Sigmoid colon (tissue), 4 donors: ENCODE data around the gene MMP2.

Experiments used
- POLR2A ChIP-seq, 2 donors: fragments of 450-650 bp; IDR thresholded peaks; one replicate each; pipeline ENCODE4 v1.6.1; 2016; ENCODE audit warnings: antibody characterized with exemption in 2 of 2, mild to moderate bottlenecking in 2 of 2, moderate library complexity in 2 of 2
- POLR2AphosphoS5 ChIP-seq, 4 donors: sonication (generic); formaldehyde crosslinking; IDR thresholded peaks; one replicate each; pipeline ENCODE4 v1.6.1; 2017; ENCODE audit warnings: antibody characterized with exemption in 4 of 4
- TF ChIP-seq, protein P1 (sequence below), 4 experiments: fragments of 450-650 bp in 3 of 4; fragments of 200-600 bp in 1 of 4; IDR thresholded peaks; one replicate each; pipeline ENCODE4 v1.5.1; 2016 to 2019; ENCODE audit warnings: antibody characterized with exemption in 4 of 4, mild to moderate bottlenecking in 3 of 4, moderate library complexity in 2 of 4

DNA sequence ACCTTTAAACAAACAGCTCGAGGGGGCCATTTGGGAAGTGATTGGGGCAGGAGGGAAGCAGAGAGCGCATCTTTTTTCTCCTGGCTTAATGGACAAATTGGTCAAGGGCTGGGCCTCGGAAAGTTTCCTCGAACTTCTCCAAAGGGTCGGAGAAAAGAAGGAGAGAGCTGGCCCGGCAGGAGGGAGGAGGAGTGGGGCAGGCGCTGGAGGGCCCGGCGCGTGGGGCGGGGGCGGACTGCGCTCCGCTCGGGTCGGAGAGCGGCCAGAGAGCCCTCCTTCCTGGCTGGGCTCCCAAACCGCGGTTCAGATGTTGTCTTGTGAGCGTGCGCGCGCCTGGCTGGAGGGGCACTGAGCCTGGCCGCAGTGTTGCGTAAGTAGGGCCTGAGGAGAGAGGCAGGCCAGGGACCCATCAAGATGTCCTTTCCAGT is 1.2 kb downstream of the MMP2 start:
- TF ChIP-seq, protein P1, sequence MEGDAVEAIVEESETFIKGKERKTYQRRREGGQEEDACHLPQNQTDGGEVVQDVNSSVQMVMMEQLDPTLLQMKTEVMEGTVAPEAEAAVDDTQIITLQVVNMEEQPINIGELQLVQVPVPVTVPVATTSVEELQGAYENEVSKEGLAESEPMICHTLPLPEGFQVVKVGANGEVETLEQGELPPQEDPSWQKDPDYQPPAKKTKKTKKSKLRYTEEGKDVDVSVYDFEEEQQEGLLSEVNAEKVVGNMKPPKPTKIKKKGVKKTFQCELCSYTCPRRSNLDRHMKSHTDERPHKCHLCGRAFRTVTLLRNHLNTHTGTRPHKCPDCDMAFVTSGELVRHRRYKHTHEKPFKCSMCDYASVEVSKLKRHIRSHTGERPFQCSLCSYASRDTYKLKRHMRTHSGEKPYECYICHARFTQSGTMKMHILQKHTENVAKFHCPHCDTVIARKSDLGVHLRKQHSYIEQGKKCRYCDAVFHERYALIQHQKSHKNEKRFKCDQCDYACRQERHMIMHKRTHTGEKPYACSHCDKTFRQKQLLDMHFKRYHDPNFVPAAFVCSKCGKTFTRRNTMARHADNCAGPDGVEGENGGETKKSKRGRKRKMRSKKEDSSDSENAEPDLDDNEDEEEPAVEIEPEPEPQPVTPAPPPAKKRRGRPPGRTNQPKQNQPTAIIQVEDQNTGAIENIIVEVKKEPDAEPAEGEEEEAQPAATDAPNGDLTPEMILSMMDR (IDR thresholded peaks at IDR 0.05) = no peak
- peak; percentile 50 to 75 (median 67) for TF ChIP-seq POLR2AphosphoS5 (IDR thresholded peaks at IDR 0.05)
- no peak for TF ChIP-seq POLR2A (IDR thresholded peaks at IDR 0.05)
